ENCODE data around the gene TUNAR.

- TF ChIP-seq POLR2A (IDR thresholded peaks at IDR 0.05) (no peak), EP300 (IDR thresholded peaks at IDR 0.05) (no peak), POLR2AphosphoS5 (IDR thresholded peaks at IDR 0.05) (no peak), CTCF (IDR thresholded peaks at IDR 0.05) (no peak)
Observed at GRCh38 chr14:95886366-95887056, 9.9 kb downstream of the TUNAR start.
